ENCODE data around the gene AJAP1.

GRCh38 chr1:4616831-4617465 lies 37.5 kb upstream of the AJAP1 start:
- TF ChIP-seq YY1 (IDR thresholded peaks at IDR 0.05; ENCODE audit: insufficient read depth, insufficient replicate concordance, low read depth, low read length) (no peak), ARID2 (CRISPR knock-in tag; IDR thresholded peaks at IDR 0.05; ENCODE audit: borderline replicate concordance) (no peak)
- TF ChIP-seq, protein P1, sequence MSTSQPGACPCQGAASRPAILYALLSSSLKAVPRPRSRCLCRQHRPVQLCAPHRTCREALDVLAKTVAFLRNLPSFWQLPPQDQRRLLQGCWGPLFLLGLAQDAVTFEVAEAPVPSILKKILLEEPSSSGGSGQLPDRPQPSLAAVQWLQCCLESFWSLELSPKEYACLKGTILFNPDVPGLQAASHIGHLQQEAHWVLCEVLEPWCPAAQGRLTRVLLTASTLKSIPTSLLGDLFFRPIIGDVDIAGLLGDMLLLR (CRISPR knock-in tag; IDR thresholded peaks at IDR 0.05), result no peak
